NCI-H2081 treated with DMSO at 0.1 percent for 48 hours (cell line): ENCODE data around the gene CYS1.
"Not testable (repeated sequence)": the region's sequence is repeated elsewhere in the genome, so short reads cannot be mapped to it uniquely, and the experiment has no call there.

Experiments
- DNase-seq: peaks from one replicate; lab custom pipeline; 2025; lab: John Stamatoyannopoulos, UW

CYS1 gene

GRCh38 chr2:10046931-10047330, 33.3 kb downstream of the CYS1 start:
- no peak for DNase-seq

GRCh38 chr2:10045561-10046355, 34.5 kb downstream of the CYS1 start:
- DNase-seq = no peak

GRCh38 chr2:10043906-10044601, 36.2 kb downstream of the CYS1 start:
- DNase-seq = peak; percentile 12

GRCh38 chr2:10043256-10043905, 36.8 kb downstream of the CYS1 start, which contains the start of gene KLF11:
TSS of gene KLF11 (plus strand) at chr2:10043550. CDS start at chr2:10043717, 167 bp downstream.
- peak; percentile 30 for DNase-seq

- DNase-seq = no peak
These were observed 37.7 kb downstream of the CYS1 start for GRCh38 chr2:10042301-10043161.

- DNase-seq = no peak
These were observed 38.5 kb downstream of the CYS1 start for GRCh38 chr2:10041711-10042110.

GRCh38 chr2:10039658-10040410, 40.4 kb downstream of the CYS1 start:
- DNase-seq = no peak

- no peak for DNase-seq
These were observed 41.5 kb downstream of the CYS1 start for GRCh38 chr2:10038716-10039115.

- no peak for DNase-seq
These were observed 42.1 kb downstream of the CYS1 start for GRCh38 chr2:10038123-10038522.

- no peak for DNase-seq
These were observed 43.9 kb downstream of the CYS1 start for GRCh38 chr2:10036095-10036884.

GRCh38 chr2:10035633-10036032, 44.6 kb downstream of the CYS1 start:
- DNase-seq = no peak

- no peak for DNase-seq
These were observed 45.2 kb downstream of the CYS1 start for GRCh38 chr2:10035053-10035422.

GRCh38 chr2:10034333-10035052, 45.7 kb downstream of the CYS1 start:
- DNase-seq = no peak

GRCh38 chr2:10033251-10034006, 46.8 kb downstream of the CYS1 start:
- no peak for DNase-seq

- DNase-seq = no peak
These were observed 47.5 kb downstream of the CYS1 start for GRCh38 chr2:10032746-10033105.

GRCh38 chr2:10031886-10032745, 48.1 kb downstream of the CYS1 start:
- DNase-seq = no peak

- DNase-seq = not testable (repeated sequence)
These were observed 49.4 kb downstream of the CYS1 start for GRCh38 chr2:10030798-10031197.

- no peak for DNase-seq
These were observed 49.9 kb downstream of the CYS1 start for GRCh38 chr2:10030311-10030736.
